SJSA1 (cell line): ENCODE data around the gene GSN. TPM values are rescaled to one million over a fixed set of nuclear protein-coding genes. Genes with fewer than 3 reads are reported as not detected.

Experiments used
- DNase-seq, 2 experiments: peaks; one replicate each; pipeline ENCODE4 v3.0.0-alpha.2; 2015 to 2020; ENCODE audit warnings: low spot score in 2 of 2, low read depth in 1 of 2
- H3K27ac ChIP-seq: fragments of 250-450 bp; sonication (Bioruptor Pico); 2 replicates; pipeline ENCODE4 v1.5.1; 2020; ENCODE audit warnings: mild to moderate bottlenecking, moderate library complexity
- H3K27me3 ChIP-seq: fragments of 250-450 bp; sonication (Bioruptor Pico); replicated peaks from 2 replicates; pipeline ENCODE4 v1.5.1; 2020; ENCODE audit warnings: mild to moderate bottlenecking, moderate library complexity
- H3K36me3 ChIP-seq: fragments of 250-450 bp; sonication (Bioruptor Pico); 2 replicates; pipeline ENCODE4 v1.5.1; 2020; ENCODE audit warnings: mild to moderate bottlenecking
- H3K4me1 ChIP-seq: fragments of 250-450 bp; sonication (Bioruptor Pico); replicated peaks from 2 replicates; pipeline ENCODE4 v1.6.1; 2021; ENCODE audit warnings: mild to moderate bottlenecking
- H3K4me3 ChIP-seq: fragments of 250-450 bp; sonication (Bioruptor Pico); 2 replicates; pipeline ENCODE4 v1.5.1; 2020; ENCODE audit warnings: mild to moderate bottlenecking
- H3K9me3 ChIP-seq: fragments of 250-450 bp; sonication (Bioruptor Pico); replicated peaks from 2 replicates; pipeline ENCODE4 v1.5.1; 2020; ENCODE audit warnings: mild to moderate bottlenecking
- total RNA-seq: library from RNA; depleted of rRNA; stranded (reverse); fragments of >200 nt; shearing (Covaris generic); gene quantifications from 2 replicates; pipeline ENCODE4 v1.2.3, GENCODE V29; 2014

GSN gene
- total RNA-seq, 1 experiment from 2014 or later: 331 TPM

GRCh38 chr9:121317737-121318630, 50.0 kb downstream of the GSN start:
- H3K4me3 ChIP-seq: no peak overlapping the region
- DNase-seq: no peak
- H3K4me1 ChIP-seq: peaks cover 27% of the 10 kb centered on the region
- no peaks in the 10 kb centered on the region for H3K9me3 ChIP-seq
- H3K27me3 ChIP-seq: no peaks in the 10 kb centered on the region
- H3K27ac ChIP-seq: no peak overlapping the region
- peaks cover 61% of the 10 kb centered on the region for H3K36me3 ChIP-seq

DNA sequence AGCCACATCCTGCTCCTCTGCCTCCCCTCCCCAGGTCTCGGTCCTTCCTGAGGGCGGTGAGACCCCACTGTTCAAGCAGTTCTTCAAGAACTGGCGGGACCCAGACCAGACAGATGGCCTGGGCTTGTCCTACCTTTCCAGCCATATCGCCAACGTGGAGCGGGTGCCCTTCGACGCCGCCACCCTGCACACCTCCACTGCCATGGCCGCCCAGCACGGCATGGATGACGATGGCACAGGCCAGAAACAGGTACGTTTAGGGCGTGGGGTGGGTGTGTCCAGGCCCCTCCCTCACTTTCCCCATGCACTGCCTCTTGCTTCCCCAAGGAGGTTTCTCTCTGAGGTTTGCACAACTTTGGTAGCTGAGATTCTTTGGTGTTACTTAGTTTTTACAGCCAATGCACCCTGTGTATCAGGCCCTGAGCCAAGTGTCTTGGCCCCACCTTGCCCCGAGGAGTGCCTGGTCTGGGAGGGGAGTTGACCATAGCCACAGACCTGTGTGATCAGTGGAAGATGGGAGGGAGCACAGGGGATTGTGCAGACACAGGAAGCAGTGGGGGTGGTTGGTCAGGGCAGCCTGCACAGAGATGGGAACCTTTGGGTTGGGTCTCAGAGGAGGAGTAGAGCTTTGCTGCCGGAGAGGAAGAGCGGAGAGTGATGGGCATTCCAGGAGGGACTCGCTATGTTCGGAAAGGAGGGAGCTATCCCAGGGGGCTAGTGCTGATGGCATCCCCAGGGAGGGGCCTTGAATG, 50.8 kb downstream of the GSN start:
- H3K4me3 ChIP-seq: no peak overlapping the region
- no peaks in the 10 kb centered on the region for H3K9me3 ChIP-seq
- H3K36me3 ChIP-seq: peaks cover 61% of the 10 kb centered on the region
- peaks cover 34% of the 10 kb centered on the region for H3K4me1 ChIP-seq
- no peak for DNase-seq
- no peak overlapping the region for H3K27ac ChIP-seq
- no peaks in the 10 kb centered on the region for H3K27me3 ChIP-seq

DNA sequence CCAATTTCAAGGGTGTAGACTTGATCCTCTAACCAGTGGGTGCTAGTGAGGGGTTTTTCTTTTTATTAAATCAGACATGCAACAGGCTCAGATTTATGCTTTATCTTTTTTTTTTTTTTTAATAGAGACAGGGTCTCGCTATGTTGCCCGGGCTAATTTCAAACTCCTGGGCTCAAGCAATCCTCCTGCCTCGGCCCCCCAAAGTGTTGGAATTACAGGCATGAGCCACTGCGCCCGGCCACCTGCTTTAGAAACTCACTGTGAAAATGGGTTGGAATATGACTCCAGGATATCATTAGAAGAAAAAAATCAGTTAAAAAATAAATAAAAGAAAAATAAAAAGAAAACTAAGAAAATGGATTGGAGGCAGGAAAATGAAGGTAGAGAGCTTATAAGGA, 51.4 kb downstream of the GSN start:
- Histone ChIP-seq H3K9me3 (no peaks in the 10 kb centered on the region), H3K4me3 (no peak overlapping the region), H3K36me3 (peaks cover 61% of the 10 kb centered on the region), H3K4me1 (peaks cover 34% of the 10 kb centered on the region), H3K27ac (no peak overlapping the region), H3K27me3 (no peaks in the 10 kb centered on the region)
- no peak for DNase-seq

DNA sequence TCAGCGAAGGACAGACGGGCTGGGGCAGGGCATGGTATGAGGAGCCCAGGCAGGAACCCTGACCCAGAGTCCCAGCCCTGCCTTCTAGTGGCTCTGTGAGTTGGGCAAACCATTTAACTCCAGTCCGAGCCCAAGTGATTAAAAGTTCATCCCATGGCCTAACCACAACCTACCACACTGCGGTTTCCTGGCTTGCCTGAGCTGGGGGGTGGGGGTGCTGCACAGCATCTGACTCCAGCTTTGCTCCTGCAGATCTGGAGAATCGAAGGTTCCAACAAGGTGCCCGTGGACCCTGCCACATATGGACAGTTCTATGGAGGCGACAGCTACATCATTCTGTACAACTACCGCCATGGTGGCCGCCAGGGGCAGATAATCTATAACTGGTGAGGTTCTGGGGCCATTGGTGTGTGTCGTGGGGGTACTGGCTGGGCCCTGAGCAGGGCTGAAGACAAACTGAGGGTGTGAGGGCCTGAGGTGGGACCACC, 53.1 kb downstream of the GSN start:
- peak; percentile 82 to 85 for DNase-seq
- H3K4me3 ChIP-seq: no peak overlapping the region
- H3K27me3 ChIP-seq: no peaks in the 10 kb centered on the region
- peaks cover 65% of the 10 kb centered on the region for H3K36me3 ChIP-seq
- no peaks in the 10 kb centered on the region for H3K9me3 ChIP-seq
- H3K4me1 ChIP-seq: peaks cover 48% of the 10 kb centered on the region
- H3K27ac ChIP-seq: peak overlapping the region; percentile 92

DNA sequence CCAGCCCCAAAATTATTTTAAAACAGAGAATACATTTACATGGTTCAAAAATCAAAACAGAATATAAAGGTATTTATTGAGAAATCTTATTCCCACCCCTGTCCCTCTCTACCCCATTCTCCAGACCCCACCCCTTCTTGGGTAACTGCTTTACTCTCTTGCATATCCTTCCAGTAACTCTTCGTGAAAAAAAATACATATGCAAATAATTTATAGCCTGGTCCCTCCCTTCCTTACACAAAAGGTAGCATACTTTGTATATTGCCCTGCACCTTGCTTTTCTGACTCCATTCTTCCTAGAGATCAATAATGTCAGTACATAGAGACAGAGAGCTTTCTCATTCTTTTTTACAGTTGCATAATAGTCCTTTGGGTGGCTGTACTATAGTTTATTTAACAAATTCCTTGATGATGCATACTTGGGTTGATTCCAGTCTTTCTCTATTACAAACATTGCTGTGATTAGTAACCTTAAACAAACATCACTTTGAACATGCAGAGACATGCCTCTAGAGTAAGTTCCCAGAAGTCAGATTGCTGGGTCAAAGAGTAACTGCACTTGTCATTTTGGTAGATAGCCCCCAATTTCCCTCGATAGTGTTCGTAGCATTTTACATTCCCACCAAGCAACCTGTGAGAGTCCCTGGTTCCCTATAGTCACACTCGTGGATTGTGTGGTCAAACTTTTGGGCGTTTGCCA, 54.2 kb downstream of the GSN start:
- Histone ChIP-seq H3K4me3 (no peak overlapping the region), H3K9me3 (no peaks in the 10 kb centered on the region), H3K27me3 (no peaks in the 10 kb centered on the region), H3K4me1 (peaks cover 59% of the 10 kb centered on the region), H3K36me3 (peaks cover 66% of the 10 kb centered on the region), H3K27ac (peak overlapping the region; percentile 92)
- peak in 1 of 2 experiments; percentile 89 for DNase-seq

- peaks cover 61% of the 10 kb centered on the region for H3K4me1 ChIP-seq
- H3K9me3 ChIP-seq: no peaks in the 10 kb centered on the region
- peak overlapping the region; percentile 92 for H3K27ac ChIP-seq
- H3K4me3 ChIP-seq: no peak overlapping the region
- peaks cover 67% of the 10 kb centered on the region for H3K36me3 ChIP-seq
- no peaks in the 10 kb centered on the region for H3K27me3 ChIP-seq
- no peak for DNase-seq
Observed at GRCh38 chr9:121322737-121323448, 54.9 kb downstream of the GSN start.

DNA sequence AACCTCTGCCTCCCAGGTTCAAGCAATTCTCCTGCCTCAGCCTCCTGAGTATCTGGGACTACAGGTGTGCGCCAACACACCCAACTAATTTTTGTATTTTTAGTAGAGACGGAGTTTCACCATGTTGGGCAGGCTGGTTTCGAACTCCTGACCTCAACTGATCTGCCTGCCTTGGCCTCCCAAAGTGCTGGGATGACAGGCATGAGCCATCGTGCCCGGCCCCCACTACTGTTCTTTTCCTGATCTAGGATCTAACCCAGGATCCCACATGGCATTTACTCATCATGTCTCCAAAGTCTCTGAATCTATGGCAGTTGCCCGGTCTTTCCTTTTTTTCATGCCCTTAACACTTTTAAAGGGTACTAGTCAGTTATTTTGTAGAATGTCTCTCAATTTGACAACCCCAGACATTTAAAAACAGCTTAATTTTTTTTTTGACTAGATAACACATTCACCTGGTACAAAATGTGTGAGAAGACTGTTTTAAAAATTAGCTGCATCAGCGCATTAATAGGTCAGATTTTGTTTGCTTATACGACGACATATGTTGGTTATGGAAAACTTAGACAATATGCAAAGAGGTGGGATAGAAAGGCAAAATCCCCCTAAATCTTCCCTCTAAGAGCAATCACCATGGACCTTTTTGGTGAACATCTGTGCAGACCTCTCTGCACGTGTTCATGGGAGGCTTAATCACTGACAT, 55.6 kb downstream of the GSN start:
- H3K36me3 ChIP-seq: peaks cover 70% of the 10 kb centered on the region
- no peak for DNase-seq
- H3K9me3 ChIP-seq: no peaks in the 10 kb centered on the region
- no peaks in the 10 kb centered on the region for H3K27me3 ChIP-seq
- H3K4me3 ChIP-seq: no peak overlapping the region
- peaks cover 61% of the 10 kb centered on the region for H3K4me1 ChIP-seq
- peak overlapping the region; percentile 92; the same call in 1 of the 2 replicates for H3K27ac ChIP-seq

- DNase-seq: no peak
- Histone ChIP-seq H3K4me1 (peaks cover 61% of the 10 kb centered on the region), H3K9me3 (no peaks in the 10 kb centered on the region), H3K36me3 (peaks cover 71% of the 10 kb centered on the region), H3K27ac (no peak overlapping the region), H3K4me3 (no peak overlapping the region), H3K27me3 (no peaks in the 10 kb centered on the region)
Observed at GRCh38 chr9:121324316-121324715, 56.4 kb downstream of the GSN start.

DNA sequence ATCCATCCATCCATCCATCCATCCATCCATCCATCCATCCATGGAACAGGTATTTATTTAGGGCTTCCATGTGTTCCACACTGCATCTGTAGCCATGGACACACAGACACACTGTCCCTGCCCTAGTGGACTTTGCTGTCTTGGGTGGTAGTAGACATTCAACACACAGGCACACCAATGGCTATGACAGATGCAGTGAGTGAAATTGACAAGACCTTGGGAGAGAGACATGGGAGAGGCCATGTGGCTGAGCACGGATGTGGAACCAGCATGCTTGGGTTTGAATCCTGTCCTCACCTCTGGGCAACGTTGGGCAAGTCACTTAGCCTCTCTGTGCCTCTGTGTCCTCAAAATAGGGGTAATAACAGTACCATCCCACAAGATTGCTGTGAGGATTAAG, 56.8 kb downstream of the GSN start:
- Histone ChIP-seq H3K4me1 (peaks cover 61% of the 10 kb centered on the region), H3K36me3 (peaks cover 76% of the 10 kb centered on the region), H3K4me3 (no peak overlapping the region), H3K27ac (peak overlapping the region; percentile 70; the same call in 1 of the 2 replicates), H3K9me3 (no peaks in the 10 kb centered on the region), H3K27me3 (no peaks in the 10 kb centered on the region)
- no peak for DNase-seq

- H3K4me1 ChIP-seq: peaks cover 58% of the 10 kb centered on the region
- H3K27ac ChIP-seq: peak overlapping the region; percentile 70
- H3K4me3 ChIP-seq: no peak overlapping the region
- no peaks in the 10 kb centered on the region for H3K9me3 ChIP-seq
- DNase-seq: no peak
- H3K27me3 ChIP-seq: no peaks in the 10 kb centered on the region
- peaks cover 82% of the 10 kb centered on the region for H3K36me3 ChIP-seq
Observed at GRCh38 chr9:121325387-121325786, 57.4 kb downstream of the GSN start.

GRCh38 chr9:121326130-121326838, 58.3 kb downstream of the GSN start:
- Histone ChIP-seq H3K9me3 (no peaks in the 10 kb centered on the region), H3K27me3 (no peaks in the 10 kb centered on the region), H3K4me1 (peaks cover 49% of the 10 kb centered on the region), H3K27ac (peak overlapping the region; percentile 70), H3K36me3 (peaks cover 85% of the 10 kb centered on the region), H3K4me3 (peak overlapping the region; percentile 10)
- peak; percentile 96 for DNase-seq

DNA sequence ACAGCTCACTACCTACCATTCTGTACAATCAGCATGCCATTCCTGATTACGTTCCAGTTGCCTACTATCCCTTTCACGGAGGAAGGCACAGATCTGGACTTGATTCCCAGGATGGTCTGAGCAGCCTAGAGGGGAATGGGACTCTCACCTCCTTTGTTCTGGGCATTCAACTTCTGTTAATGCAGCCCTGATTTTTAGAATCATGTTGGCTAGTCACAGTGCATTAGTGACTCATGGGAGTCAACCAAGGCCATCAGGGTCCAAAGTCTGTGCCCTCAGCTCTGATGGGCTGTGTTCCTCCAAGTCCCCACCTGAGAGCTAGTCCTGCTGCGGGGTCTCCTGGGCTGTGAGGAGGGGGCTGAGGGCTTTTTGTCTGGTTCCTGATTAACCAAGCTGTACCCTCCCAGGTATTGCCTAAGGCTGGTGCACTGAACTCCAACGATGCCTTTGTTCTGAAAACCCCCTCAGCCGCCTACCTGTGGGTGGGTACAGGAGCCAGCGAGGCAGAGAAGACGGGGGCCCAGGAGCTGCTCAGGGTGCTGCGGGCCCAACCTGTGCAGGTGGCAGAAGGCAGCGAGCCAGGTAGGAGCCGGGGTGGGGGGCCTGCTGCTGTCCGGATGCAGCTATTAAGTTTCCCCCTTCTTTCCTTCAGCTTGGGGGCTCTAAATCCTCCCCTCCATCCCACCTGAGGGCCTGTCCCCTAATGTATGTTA, 59.1 kb downstream of the GSN start:
- Histone ChIP-seq H3K27ac (peak overlapping the region; percentile 51), H3K36me3 (peaks cover 87% of the 10 kb centered on the region), H3K4me3 (peak overlapping the region; percentile 10), H3K9me3 (no peaks in the 10 kb centered on the region), H3K27me3 (no peaks in the 10 kb centered on the region), H3K4me1 (peaks cover 43% of the 10 kb centered on the region)
- DNase-seq: no peak
